Islet of Langerhans (tissue), 1 donor: ENCODE data around the gene NR4A1.

Experiments
- FAIRE-seq: peaks from one replicate; lab custom pipeline; 2011; peaks lifted over from hg19 to GRCh38; lab: Jason Lieb, UNC

The NR4A1 gene

GRCh38 chr12:52018433-52019112, 32.7 kb upstream of the NR4A1 start:
- no peak for FAIRE-seq

GRCh38 chr12:52019113-52019770, 32.0 kb upstream of the NR4A1 start:
- FAIRE-seq, result no peak

GRCh38 chr12:52020539-52021336, 30.5 kb upstream of the NR4A1 start:
- no peak for FAIRE-seq

GRCh38 chr12:52022841-52023181, 28.4 kb upstream of the NR4A1 start:
- no peak for FAIRE-seq

GRCh38 chr12:52023182-52023975, 27.9 kb upstream of the NR4A1 start:
- no peak for FAIRE-seq

- FAIRE-seq, result no peak
These were observed 27.1 kb upstream of the NR4A1 start for GRCh38 chr12:52023976-52024688.

- no peak for FAIRE-seq
These were observed 26.4 kb upstream of the NR4A1 start for GRCh38 chr12:52024845-52025230.

GRCh38 chr12:52026263-52026662, 25.0 kb upstream of the NR4A1 start:
- FAIRE-seq, result no peak

- FAIRE-seq, result no peak
These were observed 24.0 kb upstream of the NR4A1 start for GRCh38 chr12:52027085-52027843.

- no peak for FAIRE-seq
These were observed 21.6 kb upstream of the NR4A1 start for GRCh38 chr12:52029685-52030084.

- FAIRE-seq, result no peak
These were observed 18.8 kb upstream of the NR4A1 start for GRCh38 chr12:52032446-52032803.

- FAIRE-seq, result no peak
These were observed 18.3 kb upstream of the NR4A1 start for GRCh38 chr12:52032804-52033445.

GRCh38 chr12:52033446-52034140, 17.6 kb upstream of the NR4A1 start:
- no peak for FAIRE-seq

GRCh38 chr12:52035190-52035589, 16.1 kb upstream of the NR4A1 start:
- FAIRE-seq, result no peak

GRCh38 chr12:52035926-52036325, 15.3 kb upstream of the NR4A1 start:
- FAIRE-seq, result no peak

- FAIRE-seq, result no peak
These were observed 14.6 kb upstream of the NR4A1 start for GRCh38 chr12:52036587-52037171.

- FAIRE-seq, result no peak
These were observed 13.9 kb upstream of the NR4A1 start for GRCh38 chr12:52037248-52037861.

- FAIRE-seq, result no peak
These were observed 12.8 kb upstream of the NR4A1 start for GRCh38 chr12:52038447-52038846.

- FAIRE-seq, result no peak
These were observed 10.2 kb upstream of the NR4A1 start for GRCh38 chr12:52041035-52041434.
